Ovary (tissue), 3 donors: ENCODE measurements around the gene TOR3A.
A peak's percentile ranks its signal among the peaks of the same experiment; 100 is the strongest.

Experiments
- POLR2A ChIP-seq: fragments of 450-650 bp; IDR thresholded peaks from one replicate; pipeline ENCODE4 v1.6.1; 2017; ENCODE audit warnings: antibody characterized with exemption, mild to moderate bottlenecking, moderate library complexity
- TF ChIP-seq, protein P1 (sequence below), 3 donors: fragments of 450-650 bp in 2 of 3; fragments of 200-600 bp in 1 of 3; IDR thresholded peaks; one replicate each; pipeline versions ENCODE4 v1.5.1 to v1.8.0; 2016 to 2022; ENCODE audit warnings: antibody characterized with exemption in 3 of 3, mild to moderate bottlenecking in 1 of 3
- donor health status: DM: no; HTN: no; CAD: no.

DNA sequence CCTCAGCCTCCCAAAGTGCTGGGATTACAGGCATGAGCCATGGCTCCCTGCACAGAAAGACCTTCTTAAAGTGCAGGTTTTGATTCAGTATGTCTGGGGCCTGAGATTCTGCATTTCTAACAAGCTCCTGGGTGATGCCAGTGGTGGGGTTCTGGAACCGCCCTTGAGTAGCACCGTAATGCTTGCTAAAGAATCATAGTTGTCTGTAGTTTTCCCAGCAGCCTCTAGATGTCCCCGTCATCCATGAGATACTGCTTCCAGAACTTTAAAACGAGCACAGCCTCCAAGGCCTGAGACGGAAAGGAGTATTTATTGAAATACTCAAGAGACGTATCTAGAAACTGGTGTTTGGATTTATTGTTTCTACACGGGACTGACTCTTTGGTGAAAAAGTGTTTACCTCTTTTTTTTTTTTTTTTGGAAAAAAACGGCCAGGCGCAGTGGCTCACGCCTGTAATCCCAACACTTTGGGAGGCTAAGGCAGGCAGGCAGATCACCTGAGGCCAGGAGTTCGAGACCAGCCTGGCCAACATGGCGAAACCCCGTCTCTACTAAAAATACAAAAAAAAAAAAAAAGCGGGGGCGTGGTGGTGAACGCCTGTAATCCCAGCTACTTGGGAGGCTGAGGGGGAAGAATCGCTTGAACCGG is 2.6 kb upstream of the TOR3A start:
- TF ChIP-seq, protein P1, sequence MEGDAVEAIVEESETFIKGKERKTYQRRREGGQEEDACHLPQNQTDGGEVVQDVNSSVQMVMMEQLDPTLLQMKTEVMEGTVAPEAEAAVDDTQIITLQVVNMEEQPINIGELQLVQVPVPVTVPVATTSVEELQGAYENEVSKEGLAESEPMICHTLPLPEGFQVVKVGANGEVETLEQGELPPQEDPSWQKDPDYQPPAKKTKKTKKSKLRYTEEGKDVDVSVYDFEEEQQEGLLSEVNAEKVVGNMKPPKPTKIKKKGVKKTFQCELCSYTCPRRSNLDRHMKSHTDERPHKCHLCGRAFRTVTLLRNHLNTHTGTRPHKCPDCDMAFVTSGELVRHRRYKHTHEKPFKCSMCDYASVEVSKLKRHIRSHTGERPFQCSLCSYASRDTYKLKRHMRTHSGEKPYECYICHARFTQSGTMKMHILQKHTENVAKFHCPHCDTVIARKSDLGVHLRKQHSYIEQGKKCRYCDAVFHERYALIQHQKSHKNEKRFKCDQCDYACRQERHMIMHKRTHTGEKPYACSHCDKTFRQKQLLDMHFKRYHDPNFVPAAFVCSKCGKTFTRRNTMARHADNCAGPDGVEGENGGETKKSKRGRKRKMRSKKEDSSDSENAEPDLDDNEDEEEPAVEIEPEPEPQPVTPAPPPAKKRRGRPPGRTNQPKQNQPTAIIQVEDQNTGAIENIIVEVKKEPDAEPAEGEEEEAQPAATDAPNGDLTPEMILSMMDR (IDR thresholded peaks at IDR 0.05): peak; percentile 42 to 76 (median 74)
- no peak for TF ChIP-seq POLR2A
